ENCODE results near the gene TIAM1.

- TF ChIP-seq, protein P1, sequence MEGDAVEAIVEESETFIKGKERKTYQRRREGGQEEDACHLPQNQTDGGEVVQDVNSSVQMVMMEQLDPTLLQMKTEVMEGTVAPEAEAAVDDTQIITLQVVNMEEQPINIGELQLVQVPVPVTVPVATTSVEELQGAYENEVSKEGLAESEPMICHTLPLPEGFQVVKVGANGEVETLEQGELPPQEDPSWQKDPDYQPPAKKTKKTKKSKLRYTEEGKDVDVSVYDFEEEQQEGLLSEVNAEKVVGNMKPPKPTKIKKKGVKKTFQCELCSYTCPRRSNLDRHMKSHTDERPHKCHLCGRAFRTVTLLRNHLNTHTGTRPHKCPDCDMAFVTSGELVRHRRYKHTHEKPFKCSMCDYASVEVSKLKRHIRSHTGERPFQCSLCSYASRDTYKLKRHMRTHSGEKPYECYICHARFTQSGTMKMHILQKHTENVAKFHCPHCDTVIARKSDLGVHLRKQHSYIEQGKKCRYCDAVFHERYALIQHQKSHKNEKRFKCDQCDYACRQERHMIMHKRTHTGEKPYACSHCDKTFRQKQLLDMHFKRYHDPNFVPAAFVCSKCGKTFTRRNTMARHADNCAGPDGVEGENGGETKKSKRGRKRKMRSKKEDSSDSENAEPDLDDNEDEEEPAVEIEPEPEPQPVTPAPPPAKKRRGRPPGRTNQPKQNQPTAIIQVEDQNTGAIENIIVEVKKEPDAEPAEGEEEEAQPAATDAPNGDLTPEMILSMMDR (IDR thresholded peaks at IDR 0.05): no peak
- TF ChIP-seq POLR2AphosphoS5 (IDR thresholded peaks at IDR 0.05; ENCODE audit: insufficient read depth in 1 of 2, low read depth in 1 of 2): no peak
Observed at GRCh38 chr21:31220575-31220974, 123.5 kb downstream of the TIAM1 start.

Measured in vagina (tissue), 2 donors.